ENCODE measurements around the gene MSI2. TPM values are rescaled to one million over a fixed set of nuclear protein-coding genes. Genes with fewer than 3 reads are reported as not detected.

The MSI2 gene
- total and polyA plus RNA-seq, 5 donors: 43.9 to 113 (median 107) TPM

DNA sequence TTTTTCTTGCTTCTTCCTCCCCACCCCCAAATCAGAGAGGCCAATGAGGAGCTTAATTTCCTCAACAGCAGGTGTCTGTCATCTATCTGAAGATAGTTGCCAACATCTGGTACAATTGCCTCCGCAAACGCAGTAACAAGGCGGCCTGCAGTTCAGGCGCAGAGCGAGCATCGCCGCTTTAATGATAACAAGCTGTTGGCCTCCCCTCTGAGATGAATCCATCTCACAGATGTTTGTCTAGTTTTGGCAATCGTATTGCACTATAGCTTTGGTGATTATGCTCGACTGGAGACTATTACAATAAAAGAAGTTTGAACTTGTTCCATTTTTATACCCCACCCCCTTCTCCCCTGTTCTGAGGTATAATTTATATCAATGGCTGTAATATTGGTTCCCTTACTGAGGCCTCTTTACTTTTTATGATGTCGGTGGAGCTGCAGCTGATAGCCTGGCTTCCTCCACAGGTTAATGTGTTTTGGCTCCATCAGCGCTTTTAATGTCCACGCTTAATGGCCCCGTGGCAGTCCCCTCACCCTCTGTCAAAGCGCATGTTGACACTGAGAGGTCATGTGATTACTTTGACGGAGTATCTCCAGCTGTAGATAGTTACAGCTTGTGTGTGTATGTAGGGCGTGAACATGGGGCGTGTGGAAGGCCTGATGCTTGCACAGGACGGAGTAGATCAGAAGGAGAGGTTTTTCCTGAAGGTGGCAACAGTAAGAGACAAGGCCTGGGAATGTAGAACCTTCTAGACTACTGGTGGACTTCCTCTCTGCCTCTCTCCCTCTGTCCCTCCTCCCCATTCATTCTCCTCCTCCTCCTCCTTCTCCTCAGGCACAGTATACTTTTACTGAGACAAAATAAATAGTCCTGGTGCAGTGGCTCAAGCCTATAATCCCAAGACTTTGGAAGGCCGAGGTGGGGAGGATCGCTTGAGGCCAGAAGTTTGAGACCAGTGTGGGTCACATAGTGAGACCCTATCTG lies 164.7 kb downstream of the MSI2 start:
- peaks cover 3% of the 10 kb centered on the region for H3K4me1 ChIP-seq (ENCODE audit: control insufficient read depth, insufficient read depth, low read length)
- no peak for ATAC-seq
- no peak overlapping the region for H3K4me3 ChIP-seq (ENCODE audit: low read length)
- no peaks in the 10 kb centered on the region for H3K27me3 ChIP-seq (ENCODE audit: control insufficient read depth, insufficient read depth)
- H3K27ac ChIP-seq (ENCODE audit: low read length): no peak overlapping the region
- WGBS: 84% methylated on average over 20 of the region's 20 CpGs
- no peak for DNase-seq
- H3K9me3 ChIP-seq (ENCODE audit: control insufficient read depth, low read length): no peaks in the 10 kb centered on the region
- intact Hi-C loops (cut with DNase I): no loop called here

DNA sequence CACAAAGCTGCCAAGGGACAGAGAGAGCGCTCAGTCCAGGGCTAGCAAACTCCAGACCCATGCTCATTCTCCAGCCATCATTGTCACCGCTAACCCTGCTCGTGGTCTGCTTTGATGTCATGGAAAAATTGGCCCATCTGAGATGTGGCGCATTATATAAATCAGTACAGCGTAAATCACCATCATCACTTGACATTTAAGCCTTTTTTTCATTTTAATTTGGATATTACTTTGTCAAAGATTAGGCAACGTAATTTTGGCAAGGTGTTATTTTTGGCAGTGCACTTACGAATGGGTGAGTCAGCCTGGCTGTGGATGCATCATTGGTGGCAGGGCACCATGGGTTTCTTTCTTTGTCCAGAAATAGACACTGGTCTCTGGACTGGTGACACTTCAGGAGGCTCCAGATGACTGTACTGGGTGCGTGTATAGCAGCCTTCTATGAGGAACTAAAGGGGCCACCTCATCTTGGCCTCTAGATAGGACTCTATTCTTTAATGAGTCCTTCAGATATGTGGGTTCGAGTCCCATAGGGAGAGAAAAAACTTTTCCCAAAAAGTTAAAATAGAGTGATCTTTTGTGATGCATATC lies 166.3 kb downstream of the MSI2 start:
- intact Hi-C loops (cut with DNase I): no loop called here
- DNase-seq: peak in 1 of 3 donors; percentile 31
- WGBS: 78% methylated on average over 9 of the region's 9 CpGs

DNA sequence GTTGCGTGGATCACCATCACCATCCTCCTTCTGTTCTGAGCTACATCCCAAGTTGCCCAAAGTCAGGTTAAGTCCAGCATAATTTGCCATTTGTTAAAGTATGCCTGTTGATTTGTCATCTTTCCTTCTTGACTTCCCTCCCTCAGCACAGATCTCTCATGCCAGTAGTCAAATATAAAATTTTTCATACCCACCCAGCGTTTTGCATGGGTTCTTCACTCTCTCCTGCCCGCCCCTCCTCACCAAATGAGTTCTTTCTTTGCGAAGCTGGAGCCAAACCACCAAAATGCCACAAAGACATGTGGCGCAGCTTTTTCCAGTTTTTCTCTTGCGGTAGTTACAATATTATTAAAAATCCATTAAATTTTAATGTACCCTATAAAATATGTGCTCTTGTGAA lies 167.2 kb downstream of the MSI2 start:
- H3K27me3 ChIP-seq (ENCODE audit: control insufficient read depth, insufficient read depth): no peaks in the 10 kb centered on the region
- intact Hi-C loops (cut with DNase I): no loop called here
- peaks cover 3% of the 10 kb centered on the region for H3K4me1 ChIP-seq (ENCODE audit: control insufficient read depth, insufficient read depth, low read length)
- H3K4me3 ChIP-seq (ENCODE audit: low read length): no peak overlapping the region
- ATAC-seq: no peak
- H3K27ac ChIP-seq (ENCODE audit: low read length): no peak overlapping the region
- no peaks in the 10 kb centered on the region for H3K9me3 ChIP-seq (ENCODE audit: control insufficient read depth, low read length)
- WGBS: 75% methylated on average over 6 of the region's 6 CpGs
- DNase-seq: no peak

More for the DNA sequence above, 166.3 kb downstream of the MSI2 start:
- Histone ChIP-seq H3K27ac (ENCODE audit: low read length) (peak overlapping the region; percentile 17), H3K9me3 (ENCODE audit: control insufficient read depth, low read length) (no peaks in the 10 kb centered on the region), H3K27me3 (ENCODE audit: control insufficient read depth, insufficient read depth) (no peaks in the 10 kb centered on the region), H3K4me1 (ENCODE audit: control insufficient read depth, insufficient read depth, low read length) (peaks cover 3% of the 10 kb centered on the region), H3K4me3 (ENCODE audit: low read length) (no peak overlapping the region)
- peak; percentile 72 to 86 for ATAC-seq

DNA sequence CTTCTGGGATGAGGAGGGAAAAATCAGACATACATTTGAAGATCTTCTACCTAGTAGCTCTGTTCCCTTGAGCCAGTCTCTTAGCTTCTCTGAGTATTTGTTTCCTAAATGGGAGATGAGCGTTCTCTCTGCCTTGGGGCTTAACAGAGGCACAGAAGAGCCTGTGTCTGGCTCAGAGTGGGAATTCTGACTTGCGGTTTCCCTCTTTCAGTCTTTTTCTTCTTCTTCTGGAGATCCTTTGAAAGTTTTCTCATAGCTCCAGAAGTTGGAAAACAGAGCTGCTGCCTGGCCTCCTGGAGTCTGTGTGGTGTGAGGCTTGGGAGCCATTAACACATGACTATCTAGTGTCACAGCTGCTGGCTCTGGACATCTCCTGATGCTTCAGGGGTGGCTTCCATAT lies 167.9 kb downstream of the MSI2 start:
- over 99% methylated on average over 2 of the region's 2 CpGs for WGBS
- ATAC-seq: no peak
- no peak for DNase-seq
- Histone ChIP-seq H3K4me3 (ENCODE audit: low read length) (no peak overlapping the region), H3K27me3 (ENCODE audit: control insufficient read depth, insufficient read depth) (no peaks in the 10 kb centered on the region), H3K9me3 (ENCODE audit: control insufficient read depth, low read length) (no peaks in the 10 kb centered on the region), H3K27ac (ENCODE audit: low read length) (no peak overlapping the region), H3K4me1 (ENCODE audit: control insufficient read depth, insufficient read depth, low read length) (peaks cover 3% of the 10 kb centered on the region)
- intact Hi-C loops (cut with DNase I): no loop called here

DNA sequence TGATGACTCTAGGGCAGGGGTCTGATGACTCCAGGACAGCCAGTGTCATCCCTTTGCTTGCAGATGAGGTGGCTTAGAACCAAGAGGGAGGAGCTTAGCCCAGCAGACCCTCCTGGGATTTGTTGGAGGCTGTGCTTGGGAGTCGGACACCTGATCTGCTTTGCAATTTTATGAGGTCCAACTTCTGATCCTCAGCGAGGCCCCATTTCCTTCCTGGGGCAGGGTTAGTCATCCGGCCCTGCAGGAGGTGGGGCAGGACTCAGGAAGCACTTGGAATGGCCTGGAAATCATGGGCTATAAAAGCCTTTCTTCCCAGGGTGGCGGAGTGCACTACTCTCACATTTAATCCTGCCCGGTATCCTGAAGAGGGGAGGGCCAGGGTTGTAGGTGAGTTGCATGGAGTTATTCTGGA lies 168.5 kb downstream of the MSI2 start:
- intact Hi-C loops (cut with DNase I): no loop called here
- Histone ChIP-seq H3K27me3 (ENCODE audit: control insufficient read depth, insufficient read depth) (no peaks in the 10 kb centered on the region), H3K4me3 (ENCODE audit: low read length) (no peak overlapping the region), H3K27ac (ENCODE audit: low read length) (no peak overlapping the region), H3K9me3 (ENCODE audit: control insufficient read depth, low read length) (no peaks in the 10 kb centered on the region), H3K4me1 (ENCODE audit: control insufficient read depth, insufficient read depth, low read length) (peaks cover 3% of the 10 kb centered on the region)
- DNase-seq (no peak), ATAC-seq (peak; percentile 26 to 72)
- 70% methylated on average over 5 of the region's 5 CpGs for WGBS

DNA sequence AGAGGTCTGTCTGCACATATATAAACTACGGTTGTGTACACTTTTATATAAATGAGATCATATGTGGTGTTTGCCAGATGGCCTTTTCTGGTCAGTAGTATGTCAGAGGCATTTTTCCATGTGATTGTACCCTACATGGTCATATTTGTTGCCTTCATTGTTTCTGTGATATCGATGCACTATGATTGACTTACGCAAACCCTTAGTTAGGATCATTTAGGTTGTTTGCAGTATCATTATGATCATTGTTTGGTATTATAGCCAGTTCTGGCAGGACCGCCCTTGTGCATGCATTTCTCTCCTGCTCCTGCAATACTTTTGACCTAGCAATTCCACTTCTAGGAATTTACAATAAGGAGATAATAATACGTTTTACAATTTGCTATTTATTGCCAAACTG lies 169.1 kb downstream of the MSI2 start:
- DNase-seq (no peak), ATAC-seq (no peak)
- no peaks in the 10 kb centered on the region for H3K27me3 ChIP-seq (ENCODE audit: control insufficient read depth, insufficient read depth)
- no peaks in the 10 kb centered on the region for H3K9me3 ChIP-seq (ENCODE audit: control insufficient read depth, low read length)
- intact Hi-C loops (cut with DNase I): no loop called here
- peaks cover 3% of the 10 kb centered on the region for H3K4me1 ChIP-seq (ENCODE audit: control insufficient read depth, insufficient read depth, low read length)
- 83% methylated on average over 5 of the region's 5 CpGs for WGBS
- no peak overlapping the region for H3K27ac ChIP-seq (ENCODE audit: low read length)
- no peak overlapping the region for H3K4me3 ChIP-seq (ENCODE audit: low read length)

DNA sequence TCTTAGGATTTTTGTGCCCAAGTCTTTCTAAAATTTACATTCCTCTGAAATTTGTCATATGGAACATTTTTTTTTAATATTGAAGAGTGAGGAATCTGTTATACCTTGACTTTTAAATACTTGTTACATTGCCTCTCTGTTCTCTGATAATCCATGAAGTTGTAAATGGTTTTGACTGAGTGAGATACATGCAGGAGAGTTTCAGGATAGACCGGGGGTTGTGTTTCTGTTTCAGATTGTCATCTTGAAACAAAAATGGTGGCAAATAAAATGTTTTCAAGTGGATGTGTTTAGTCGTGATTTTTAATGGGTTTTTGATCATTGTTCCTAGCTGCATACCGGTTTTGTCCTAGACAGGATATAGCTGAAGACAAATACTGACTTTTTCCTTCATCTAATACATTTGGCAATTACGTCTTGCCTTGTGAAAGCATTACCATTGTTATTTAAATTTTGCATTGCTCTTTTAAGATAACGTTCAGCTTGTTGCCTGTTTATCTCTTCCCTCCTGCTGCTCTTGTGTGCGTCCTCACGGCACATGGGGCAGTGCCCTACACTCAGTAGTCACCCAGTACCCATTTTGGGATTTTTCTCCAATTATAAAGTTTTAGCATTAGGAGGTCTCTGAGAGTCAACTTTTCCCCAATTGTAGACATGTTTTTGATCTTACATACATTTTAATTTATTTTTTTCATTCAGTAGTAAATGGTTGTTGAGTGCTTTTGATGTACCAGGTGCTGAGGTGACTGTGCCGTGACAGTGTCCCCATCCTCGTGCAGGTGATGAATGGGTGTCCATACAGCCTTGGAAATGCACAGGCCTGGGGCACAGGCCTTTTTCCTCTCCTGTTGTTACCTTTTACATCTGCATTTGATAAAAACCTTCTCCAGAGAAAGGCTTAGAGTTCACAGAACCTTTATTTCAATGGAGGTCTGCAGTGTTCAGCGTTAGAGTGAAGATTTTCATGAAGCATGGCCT lies 169.9 kb downstream of the MSI2 start:
- Histone ChIP-seq H3K4me1 (ENCODE audit: control insufficient read depth, insufficient read depth, low read length) (peaks cover 1% of the 10 kb centered on the region), H3K9me3 (ENCODE audit: control insufficient read depth, low read length) (no peaks in the 10 kb centered on the region), H3K27me3 (ENCODE audit: control insufficient read depth, insufficient read depth) (no peaks in the 10 kb centered on the region), H3K4me3 (ENCODE audit: low read length) (no peak overlapping the region), H3K27ac (ENCODE audit: low read length) (no peak overlapping the region)
- intact Hi-C loops (cut with DNase I): no loop called here
- DNase-seq (no peak), ATAC-seq (no peak)
- WGBS: 86% methylated on average over 10 of the region's 10 CpGs

DNA sequence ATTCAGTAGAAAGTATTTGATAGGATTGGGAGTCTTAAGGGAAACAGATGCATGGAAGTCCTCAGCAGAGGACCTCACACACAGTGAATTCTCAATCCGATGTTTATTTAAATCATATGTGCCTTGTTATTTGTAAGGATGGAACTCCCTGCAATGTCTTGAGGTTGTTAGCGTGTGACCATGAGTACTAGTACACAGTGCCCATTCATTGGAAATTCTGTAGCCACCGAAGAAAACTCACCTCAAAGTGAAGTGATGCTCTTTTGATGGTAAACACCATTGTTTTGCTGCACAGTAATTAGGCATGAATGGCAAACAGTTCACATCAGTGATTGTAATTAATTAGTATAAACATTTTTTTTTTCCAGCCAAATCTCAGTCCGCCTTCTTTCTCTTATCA lies 173.6 kb downstream of the MSI2 start:
- intact Hi-C loops (cut with DNase I): no loop called here
- DNase-seq: no peak
- WGBS: 95% methylated on average over 4 of the region's 4 CpGs
- Histone ChIP-seq H3K4me3 (ENCODE audit: low read length) (no peak overlapping the region), H3K27ac (ENCODE audit: low read length) (no peak overlapping the region), H3K27me3 (ENCODE audit: control insufficient read depth, insufficient read depth) (no peaks in the 10 kb centered on the region), H3K9me3 (ENCODE audit: control insufficient read depth, low read length) (no peaks in the 10 kb centered on the region), H3K4me1 (ENCODE audit: control insufficient read depth, insufficient read depth, low read length) (peaks cover 3% of the 10 kb centered on the region)
- ATAC-seq: no peak

DNA sequence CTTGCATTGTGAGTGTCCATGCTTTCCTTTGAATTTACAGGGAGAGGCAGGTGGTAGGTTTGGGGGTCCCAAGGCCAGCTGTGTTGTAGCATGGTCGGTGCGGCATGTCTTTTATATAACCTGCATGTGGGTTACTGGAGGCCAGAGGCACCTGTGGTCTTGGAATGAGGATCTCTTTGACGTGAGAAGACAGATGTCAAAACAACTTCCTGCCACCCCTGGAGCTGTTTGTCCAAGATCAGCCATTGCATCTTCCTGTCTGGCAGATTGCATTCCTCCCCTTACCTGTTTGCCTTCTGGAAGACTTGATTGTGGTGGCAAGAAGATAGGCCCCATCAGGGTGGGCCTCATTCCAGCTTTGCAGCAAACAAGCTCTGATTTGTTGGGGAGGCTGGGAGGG lies 175.1 kb downstream of the MSI2 start:
- intact Hi-C loops (cut with DNase I): no loop called here
- H3K27me3 ChIP-seq (ENCODE audit: control insufficient read depth, insufficient read depth): no peaks in the 10 kb centered on the region
- H3K4me1 ChIP-seq (ENCODE audit: control insufficient read depth, insufficient read depth, low read length): peaks cover 4% of the 10 kb centered on the region
- WGBS: 88% methylated on average over 3 of the region's 3 CpGs
- DNase-seq (no peak), ATAC-seq (no peak)
- H3K9me3 ChIP-seq (ENCODE audit: control insufficient read depth, low read length): no peaks in the 10 kb centered on the region
- no peak overlapping the region for H3K4me3 ChIP-seq (ENCODE audit: low read length)
- no peak overlapping the region for H3K27ac ChIP-seq (ENCODE audit: low read length)

DNA sequence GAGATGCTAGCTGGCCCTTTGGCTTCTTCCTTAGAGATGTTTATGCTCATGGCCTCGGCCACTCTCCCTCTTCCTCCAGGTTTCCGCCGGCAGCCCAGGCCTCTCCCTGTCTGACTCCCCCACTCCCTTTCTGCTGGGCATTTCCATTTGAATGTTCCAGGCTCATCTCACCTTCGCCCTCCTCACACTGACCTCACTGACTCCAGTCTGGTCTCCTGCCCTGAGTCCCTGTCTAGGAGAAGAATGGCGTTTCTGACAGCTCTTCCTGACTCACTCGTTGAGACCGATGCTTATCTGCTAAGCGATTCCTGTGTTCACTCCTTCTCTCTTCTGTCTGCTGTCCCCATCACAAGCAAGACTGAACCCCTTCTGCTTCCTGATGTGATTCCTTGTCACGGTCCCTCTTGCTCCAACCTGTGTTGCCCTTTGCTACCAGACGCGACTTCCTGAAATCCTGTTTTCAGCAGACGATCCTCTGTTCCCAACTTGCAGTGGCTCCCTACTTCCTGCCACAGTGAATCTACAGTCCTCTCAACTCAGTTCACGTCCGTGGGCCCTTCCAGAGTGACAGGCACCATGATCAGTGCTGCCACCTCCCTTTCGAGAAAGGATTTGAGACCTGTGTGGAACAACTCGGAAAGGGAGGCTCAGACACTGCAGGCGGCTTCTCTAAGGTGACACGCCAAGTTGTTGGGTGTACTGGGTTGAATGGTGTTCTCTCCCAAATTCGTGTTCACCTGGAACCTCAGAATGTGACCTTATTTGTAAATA lies 176.4 kb downstream of the MSI2 start:
- intact Hi-C loops (cut with DNase I): no loop called here
- peaks cover 5% of the 10 kb centered on the region for H3K4me1 ChIP-seq (ENCODE audit: control insufficient read depth, insufficient read depth, low read length)
- no peaks in the 10 kb centered on the region for H3K27me3 ChIP-seq (ENCODE audit: control insufficient read depth, insufficient read depth)
- H3K4me3 ChIP-seq (ENCODE audit: low read length): no peak overlapping the region
- ATAC-seq (peak; percentile 13 to 52), DNase-seq (no peak)
- no peaks in the 10 kb centered on the region for H3K9me3 ChIP-seq (ENCODE audit: control insufficient read depth, low read length)
- 70% methylated on average over 19 of the region's 19 CpGs for WGBS
- H3K27ac ChIP-seq (ENCODE audit: low read length): no peak overlapping the region
